ENCODE data around the gene ARHGAP15.

ARHGAP15 gene

DNA sequence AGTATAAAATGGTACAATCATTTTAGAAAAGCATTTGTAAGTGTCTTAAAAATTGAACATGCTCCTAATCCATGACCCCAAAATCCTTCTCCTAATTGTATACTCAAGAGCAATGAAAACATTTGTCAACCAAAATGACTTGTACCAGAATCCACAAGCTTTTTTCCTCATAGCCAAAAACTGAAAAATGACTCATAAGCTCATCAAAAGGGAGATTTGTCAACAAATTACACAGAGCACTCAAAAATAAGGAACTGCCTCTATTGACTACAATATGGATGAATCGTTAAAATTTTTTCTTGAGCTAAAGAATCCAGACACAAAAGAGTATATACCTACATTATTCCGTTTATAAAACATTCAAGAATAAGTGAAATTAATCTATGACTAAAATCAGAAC, 544.8 kb downstream of the ARHGAP15 start:
- no peak for DNase-seq

DNA sequence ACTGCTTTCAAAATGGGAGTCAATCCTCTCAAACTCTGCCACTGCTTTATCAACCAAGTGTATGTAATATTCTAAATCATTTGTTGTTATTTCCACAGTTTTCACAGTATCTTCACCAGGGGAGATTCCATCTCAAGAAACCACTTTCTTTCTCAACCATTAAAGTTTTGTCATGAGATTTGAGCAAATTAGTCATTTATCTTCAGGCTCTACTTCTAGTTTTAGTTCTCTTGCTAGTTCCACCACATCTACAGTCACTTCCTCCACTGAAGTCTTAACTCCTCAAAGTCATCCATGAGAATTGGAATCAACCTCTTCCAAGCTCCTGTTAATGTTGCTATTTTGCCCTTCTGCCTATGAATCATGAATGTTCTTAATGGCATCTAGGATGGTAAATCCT, 545.8 kb downstream of the ARHGAP15 start:
- no peak for DNase-seq

DNA sequence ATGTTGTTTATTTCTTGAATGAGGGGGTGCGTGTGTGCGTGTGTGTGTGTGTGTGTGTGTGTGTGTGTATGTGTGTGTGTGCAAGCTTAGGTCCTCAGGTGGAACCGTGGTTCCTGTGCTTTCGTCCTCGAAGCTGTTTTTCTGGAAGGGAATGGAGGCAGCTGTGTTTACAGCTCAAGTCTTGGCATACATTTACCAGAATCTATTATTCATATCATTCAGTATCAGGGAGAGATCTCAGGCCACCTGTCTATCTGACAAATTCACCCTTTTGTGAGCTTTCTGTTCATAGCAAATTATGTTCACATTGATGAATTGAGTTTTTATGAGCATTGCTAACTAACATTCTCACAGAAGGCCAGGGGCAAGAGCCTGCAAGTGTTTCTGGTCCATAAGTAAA, 550.4 kb downstream of the ARHGAP15 start:
- no peak for DNase-seq

DNA sequence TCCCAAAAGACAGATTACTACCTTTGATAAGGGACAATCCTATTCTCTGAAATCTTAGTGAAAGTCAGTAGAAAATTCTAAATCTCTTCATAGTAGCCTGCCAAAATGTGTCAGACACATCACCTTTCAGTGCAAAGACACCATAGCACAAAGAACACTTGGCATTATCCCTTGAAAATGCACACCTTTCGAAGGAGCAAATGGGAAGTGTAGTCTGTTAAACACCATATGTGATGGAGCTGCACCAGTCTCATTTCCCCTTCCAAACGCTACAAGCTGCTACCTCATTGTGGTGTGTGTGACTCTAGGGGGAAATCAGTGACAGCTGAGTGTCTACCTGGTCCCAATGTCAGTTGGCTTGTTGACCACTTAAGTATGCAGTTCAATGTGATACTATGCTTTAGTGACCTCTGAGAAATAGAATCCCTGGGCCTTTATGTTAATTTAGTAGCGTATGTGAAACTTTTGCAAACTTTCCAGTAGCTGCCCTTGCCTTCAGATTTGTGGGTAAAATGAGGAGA, 551.7 kb downstream of the ARHGAP15 start:
- DNase-seq = no peak

DNA sequence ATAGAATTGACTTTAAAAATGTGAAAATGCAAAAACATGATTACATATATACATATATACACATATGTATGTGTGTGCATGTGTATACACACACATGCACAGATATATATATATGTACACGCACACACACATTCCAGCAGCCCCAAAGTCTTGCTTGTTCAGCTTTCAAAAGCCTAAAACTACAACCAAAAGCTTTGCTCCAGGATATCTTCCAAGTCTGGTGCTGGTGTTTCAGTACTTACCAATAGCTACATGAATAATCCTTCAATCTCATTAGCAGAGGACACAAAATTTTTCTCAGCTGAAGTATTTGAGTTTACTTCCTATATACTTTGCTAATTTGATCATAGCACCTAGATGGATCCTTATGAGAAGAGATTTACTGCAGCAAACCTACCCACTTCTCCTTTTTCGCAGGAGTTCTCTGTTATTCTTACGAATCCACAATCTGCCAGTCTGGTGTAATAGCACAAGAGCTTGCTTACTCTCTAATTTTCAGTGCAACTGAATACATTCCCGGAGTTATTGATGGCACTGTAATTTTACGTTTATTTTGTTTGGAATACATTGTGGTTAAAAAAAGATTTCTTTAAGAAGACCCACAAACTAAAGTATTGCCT, 553.3 kb downstream of the ARHGAP15 start:
- no peak for DNase-seq

DNA sequence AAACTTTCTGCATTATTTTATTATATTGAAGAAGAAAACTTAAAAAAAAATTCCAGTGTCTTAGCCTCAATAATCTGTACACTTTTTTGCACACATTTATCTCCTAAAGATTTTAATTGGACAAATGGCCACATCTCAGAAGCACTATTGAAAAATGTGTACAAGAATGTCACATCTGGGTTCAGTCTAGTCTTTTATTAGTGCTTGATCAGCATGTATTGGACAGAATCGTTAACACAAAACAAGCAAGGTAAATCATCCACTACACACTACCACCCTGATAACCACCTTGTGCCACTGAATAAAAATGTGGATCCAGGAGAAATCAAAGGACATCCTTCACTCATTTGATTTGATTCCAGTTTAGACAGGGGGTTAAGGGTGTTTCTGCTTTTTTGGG, 554.8 kb downstream of the ARHGAP15 start:
- DNase-seq = no peak

DNA sequence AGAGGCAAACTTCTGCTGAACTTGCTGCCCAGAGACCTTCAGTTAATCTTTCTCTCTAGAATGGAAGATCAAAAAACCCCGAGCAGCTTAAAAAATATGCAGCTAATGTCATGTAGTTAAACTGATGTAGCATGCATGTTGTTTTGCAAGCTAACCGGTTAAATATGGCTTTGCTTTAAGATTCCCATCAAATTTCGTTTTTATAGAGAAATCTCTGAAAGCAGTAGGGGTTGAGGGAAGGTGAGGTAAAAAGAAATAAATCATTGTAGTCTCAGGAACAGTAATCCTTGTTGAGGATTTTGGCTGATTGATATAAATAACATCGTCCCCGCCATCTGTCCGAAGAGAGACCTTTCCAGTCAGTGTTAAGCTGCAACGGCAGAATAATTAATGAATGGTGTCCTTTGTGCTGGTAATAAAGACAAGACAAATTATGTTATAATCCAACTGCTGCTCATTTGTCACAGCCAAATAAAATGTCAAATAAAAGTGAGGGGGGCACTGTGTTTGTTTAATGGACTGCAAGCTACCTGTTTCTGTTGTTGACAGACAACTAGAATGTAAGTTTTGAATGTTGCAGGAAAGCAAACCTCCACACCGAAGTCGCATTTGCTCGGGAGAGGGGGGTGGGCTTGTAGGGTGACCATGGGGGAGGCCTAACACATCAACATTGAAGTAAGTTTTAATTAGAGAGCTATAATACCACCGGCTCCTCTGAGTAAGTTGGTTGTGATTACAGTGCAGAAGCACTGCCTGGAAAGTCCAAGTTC, 555.5 kb downstream of the ARHGAP15 start:
- no peak for DNase-seq

DNA sequence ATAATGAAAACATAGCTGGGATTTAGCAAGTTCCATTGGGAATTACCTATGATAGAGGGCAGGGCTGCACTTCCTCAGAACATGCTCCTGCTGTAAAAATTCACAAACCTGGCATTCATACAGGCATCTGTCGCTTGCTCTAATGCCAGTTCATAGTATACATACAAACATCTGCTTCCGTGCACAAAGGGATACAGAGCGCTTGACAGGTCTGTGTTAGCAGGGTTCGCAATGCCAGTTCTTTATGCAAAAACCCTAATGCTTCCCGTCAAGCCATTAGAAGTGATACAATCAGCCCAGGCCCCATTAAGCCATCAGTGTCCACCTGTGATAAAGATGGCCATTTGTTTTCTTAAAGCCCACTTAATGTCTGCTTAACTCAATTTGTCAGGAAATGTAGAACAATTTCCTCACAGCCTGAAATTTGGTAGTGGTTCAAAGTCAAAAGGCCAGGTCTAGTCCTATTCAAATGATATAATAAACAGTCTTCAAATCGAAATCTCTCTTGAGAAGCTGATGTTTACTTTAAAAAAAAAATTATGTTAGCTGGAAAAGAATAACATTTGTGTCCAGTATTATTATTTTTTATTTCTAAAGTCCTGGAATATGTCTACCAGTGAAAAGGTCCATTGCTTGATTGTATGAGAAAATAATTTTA, 556.3 kb downstream of the ARHGAP15 start:
- DNase-seq = no peak

DNA sequence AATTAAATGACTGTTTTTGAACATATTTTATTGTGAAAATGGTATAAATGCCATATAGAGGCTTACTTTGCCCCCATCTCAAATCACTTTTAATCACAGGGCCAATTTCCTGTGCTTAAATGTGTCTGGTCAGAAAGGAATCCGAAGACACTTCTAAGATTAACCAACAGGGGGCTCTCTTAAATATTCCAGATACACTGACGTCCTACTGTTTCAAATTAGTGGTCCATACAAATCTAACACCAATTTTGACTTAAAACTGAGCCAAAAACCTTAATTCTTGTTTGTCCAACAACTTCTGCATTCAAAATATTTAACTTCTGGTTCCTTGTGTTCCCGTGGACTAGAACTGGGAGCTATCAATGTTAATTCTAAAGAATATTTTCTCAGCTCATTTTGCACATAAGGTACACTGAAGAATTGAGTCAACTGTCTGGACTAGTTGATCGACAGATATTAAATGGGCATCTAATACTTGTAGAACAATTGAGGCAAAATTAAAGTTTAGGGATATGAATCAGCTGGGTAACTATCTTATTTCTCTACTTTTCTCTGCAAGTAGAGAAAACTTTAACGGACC, 557.5 kb downstream of the ARHGAP15 start:
- DNase-seq = no peak

DNA sequence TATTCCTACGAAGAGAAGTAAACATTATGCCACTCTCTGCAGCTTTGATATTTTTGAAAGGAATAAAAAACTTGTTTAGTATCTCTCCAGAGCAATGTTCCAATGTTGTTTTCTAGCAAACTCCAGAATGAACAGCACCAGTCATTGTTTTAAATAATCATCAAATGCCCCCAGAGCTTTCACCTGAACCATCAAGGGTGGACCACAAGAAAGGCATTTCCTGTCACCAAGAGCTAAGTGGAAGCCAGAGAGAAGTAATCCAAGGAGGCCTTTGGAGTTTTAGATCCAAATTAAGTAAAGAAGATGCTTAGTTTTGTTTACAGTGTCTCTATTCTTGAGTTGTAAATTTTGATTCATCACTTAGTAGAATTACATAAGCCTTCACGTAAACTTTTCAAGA, 559.0 kb downstream of the ARHGAP15 start:
- no peak for DNase-seq

DNA sequence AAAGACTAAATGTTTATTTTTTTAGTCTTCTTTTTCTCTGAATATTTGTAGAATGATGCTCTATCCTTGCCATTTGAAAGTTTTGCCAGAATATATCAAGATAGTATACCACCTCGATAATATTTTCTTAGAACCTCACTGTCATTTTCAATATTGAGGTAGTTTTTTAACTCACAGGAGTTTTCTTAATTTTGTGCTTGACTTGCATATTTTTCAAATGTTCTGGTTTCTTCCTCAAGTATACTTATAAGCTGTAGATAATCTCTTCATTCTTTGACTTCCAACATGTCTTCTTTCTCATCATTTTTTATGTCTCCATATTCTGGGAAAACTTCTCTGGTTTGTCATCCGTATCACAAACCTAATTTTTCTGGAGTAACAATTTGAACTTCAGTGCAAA, 559.6 kb downstream of the ARHGAP15 start:
- DNase-seq = no peak

DNA sequence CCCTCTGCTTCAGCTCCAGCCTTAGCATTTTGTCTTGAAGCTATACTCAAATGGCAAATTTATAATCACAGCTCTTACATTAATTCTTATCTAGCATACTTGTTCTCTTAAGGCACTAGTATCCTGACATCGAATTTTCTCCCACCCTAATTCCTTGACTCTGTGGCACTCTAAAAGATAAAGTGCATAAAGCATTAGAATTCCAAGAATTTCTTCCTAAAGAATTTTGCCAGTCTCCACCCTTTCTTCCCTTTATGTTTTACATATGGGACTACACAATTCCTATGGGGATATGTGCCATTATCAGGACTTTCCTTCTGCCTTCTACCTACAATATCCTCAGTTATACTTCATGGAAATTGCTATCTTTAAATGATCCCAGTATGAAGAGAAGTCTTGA, 560.3 kb downstream of the ARHGAP15 start:
- DNase-seq = no peak

DNA sequence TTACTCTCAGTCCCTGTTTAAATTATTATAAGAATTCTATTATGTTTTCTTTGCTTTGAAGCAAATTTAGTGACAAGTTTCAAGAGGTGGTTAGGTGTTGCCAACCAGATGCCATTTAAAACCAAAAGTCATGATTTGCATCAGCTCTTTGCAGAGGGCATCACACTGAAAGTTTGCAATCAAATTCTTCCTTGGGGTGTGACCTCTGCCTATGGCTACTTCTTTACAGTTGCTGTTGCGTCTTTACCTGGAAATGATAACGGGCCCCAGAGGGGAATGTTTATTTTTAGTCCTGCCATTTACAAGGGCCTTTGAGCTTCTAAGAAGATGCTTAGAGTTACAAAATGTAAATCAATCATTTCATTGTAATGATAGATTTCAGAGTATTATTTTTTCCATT, 561.0 kb downstream of the ARHGAP15 start:
- no peak for DNase-seq

DNA sequence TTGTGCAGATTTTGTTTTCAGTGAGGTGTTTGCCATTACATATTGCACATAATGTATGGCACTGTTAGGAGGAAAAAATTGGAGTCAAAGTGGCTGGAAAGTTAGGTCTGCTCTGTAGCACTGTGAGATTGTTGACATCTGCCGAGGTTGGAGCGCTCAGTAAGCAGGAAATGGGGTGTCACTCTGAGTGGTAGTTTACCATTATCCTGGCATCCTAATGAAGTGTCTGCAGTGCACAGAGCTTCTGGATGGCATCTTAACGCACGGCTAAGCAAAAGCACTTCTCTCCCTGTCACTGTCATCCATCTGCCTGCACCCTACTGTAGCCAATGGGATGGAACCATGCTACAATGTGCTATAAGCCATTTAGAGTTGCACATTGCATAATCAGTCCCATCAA, 561.9 kb downstream of the ARHGAP15 start:
- no peak for DNase-seq

DNA sequence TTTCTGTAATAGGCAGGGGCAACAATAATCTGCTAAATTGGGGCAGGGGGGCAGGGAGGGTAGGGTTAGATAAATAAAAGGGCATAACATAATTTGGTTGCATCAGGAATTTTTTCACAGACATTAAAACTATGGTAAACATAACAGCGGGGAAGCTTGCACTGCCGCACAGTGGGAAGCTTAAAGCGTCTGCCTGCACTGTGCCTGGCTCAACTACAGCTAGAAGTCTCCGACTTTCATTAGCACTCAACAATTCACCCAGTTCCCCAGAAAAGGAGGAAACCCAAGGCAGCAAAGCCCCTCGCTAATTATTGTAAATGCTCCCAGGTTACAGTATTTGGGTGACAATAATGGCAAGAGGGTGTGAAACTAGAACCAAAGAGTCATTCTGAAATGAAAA, 562.9 kb downstream of the ARHGAP15 start:
- DNase-seq = no peak

DNA sequence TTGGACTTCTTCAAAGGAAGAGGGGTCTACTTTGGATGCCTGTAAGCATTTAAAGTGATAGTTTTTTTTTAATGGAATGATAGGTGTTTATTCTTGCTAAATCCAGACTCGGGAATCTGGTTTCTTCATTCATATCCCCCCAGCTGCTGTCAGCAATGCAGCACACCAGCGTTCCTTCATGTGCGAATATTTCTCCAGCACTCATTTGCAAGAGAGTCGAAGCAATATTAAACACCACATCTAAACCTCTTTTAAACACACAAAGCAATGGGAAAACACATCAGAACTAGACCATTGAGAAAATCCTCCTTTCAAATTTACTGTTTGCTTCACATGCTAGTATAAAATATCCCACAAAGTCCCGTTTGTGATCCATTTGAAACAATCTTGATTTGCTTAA, 563.7 kb downstream of the ARHGAP15 start:
- no peak for DNase-seq

DNA sequence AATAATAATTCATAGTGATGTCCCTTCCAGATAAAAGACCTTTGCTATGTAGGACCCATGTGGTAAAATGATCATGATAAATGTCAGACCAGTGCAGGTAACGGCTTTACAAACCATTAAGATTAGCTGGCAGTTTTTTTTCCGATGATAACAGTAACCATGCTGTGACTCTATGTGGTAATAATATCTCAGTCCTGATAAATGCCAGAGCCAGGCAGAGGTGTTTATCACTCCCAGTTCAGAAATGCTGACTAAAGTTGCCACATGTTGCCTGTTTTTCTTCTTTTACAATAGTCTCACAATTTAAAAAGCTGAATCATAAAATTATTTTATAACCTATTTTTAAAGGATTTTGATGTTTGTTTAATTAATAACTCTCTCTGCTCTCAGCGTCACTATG, 565.1 kb downstream of the ARHGAP15 start:
- DNase-seq = no peak

DNA sequence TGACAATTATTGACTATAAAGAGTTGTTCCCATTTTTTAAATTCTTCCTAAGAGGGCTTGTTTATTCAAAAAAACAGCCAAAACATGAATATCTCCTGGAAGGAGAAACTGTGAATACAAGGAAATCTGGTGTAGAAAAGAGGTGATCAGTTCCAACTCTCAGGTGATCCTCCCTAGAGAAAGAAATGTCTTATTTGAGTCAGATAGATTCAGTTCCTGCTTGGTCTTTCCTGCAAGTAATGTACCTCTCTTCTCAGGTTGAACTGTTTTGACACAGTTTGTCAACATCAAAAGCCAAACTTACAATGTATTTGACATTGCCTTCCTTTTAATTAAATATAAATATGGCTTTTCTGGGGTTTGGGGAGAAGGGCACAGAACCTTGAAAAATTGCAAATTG, 567.4 kb downstream of the ARHGAP15 start:
- DNase-seq = no peak

DNA sequence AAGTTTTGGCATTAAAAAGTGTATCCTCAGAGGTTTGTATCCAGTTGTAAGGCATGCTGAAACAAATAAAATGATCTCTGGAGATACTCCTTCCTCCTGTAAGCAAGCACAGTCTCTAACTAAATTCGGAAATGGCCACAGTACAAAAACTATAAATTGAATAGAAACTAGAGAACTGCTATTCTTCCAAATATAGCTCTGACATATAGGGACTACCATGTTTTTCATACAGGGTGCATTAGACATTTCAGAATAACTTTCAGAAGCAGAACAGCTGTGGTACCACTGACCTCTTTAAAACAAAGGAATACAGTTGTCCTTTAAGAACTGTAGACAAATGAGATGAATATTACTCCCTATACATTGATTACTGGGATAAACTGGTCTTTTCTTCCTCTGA, 568.5 kb downstream of the ARHGAP15 start:
- DNase-seq = no peak

DNA sequence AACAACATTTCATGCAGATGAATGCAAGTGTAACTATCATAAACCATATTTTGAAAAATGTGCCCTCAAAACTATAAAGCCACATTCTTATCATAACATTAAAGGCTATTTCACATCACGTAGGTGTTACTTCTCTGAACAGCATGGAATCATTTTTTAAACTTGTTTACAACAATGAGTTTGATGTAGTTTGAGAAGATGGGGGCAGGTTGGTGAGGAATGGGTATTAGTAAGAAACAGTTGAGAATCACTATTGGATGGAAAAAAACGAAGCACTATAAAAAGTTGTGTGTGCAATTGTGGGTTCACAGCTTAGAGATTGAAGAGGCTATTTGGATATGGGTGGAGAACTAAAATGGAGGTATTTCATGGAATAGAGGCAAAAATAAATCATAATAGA, 569.1 kb downstream of the ARHGAP15 start:
- no peak for DNase-seq

DNA sequence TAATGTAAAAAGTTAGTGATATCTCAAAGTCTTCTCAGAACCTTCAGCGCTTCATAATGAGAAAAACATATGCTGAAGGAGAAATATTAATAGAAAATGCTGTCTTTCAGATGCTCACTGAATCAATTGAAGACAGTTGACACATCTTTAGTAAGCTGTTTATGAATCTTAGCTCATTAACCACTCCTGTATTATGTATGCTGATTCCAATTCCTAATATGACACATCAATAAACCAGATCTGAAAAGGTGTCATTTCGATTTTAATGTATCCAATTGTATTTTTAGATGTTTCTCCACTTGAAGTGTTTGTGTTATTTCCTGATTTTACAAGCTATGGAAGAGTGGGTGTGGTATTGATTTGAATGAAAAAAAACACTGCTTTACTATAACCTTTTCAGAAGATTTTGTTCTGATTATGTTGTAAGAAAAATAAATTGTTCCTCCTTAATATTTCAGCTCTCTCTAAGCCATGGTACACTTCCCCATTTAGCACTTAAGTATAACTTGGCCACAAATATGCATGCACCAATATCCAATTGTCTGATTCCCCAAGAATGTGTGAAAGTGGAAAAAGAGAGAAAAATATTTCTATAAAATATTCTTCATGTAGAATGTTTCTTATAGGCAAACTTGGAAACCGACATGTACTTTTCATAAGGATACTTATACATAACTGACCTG, 569.8 kb downstream of the ARHGAP15 start:
- no peak for DNase-seq

DNA sequence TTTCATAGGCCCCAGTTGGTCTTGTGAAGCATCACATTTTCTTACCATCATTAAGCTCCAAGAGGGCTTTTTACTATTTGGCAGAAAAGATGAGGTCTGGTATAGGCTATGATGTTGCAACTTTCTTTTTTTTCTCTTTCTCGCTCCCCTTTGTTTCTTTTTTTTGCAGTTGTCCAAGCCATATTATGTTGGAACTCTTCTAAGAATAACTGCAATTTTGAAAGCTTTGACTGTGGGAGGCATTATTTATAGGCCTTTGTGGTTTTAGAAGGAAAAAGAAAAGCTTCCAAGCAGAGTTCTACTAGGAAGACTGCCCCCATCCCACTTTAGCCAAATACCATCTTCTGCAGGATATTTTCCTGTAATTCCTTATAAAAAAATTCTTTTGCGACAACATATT, 571.6 kb downstream of the ARHGAP15 start:
- no peak for DNase-seq

DNA sequence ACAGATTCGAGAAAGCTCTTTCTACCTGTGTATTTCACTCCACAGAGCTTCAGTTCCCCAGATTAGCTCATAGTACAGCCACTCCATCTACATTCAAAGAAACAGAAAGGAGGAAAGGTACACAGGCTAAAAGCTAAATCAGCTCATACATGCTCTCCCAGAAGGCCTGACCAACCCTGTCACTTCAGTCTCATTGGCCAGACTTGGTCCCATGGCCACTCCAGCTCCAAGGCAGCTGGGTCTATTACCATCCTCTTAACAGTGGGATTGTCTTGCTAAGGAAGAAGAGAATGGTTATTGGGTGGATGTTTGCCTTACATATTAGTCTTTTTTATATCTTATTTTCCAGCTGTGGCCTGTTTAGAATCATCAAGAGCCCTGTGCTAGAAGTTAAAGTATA, 572.6 kb downstream of the ARHGAP15 start:
- no peak for DNase-seq

Measured in activated naive CD4-positive, alpha-beta T cell treated with anti-CD3 and anti-CD28 coated beads, Interleukin-2, amount 50 U/mL, for 16 hours (primary cell).